ENCODE measurements around the gene TAF3. TPM values are rescaled to one million over a fixed set of nuclear protein-coding genes. Genes with fewer than 3 reads are reported as not detected.

TAF3 gene
- total RNA-seq, 1 donor from 2014 or later: 10.8 TPM

DNA sequence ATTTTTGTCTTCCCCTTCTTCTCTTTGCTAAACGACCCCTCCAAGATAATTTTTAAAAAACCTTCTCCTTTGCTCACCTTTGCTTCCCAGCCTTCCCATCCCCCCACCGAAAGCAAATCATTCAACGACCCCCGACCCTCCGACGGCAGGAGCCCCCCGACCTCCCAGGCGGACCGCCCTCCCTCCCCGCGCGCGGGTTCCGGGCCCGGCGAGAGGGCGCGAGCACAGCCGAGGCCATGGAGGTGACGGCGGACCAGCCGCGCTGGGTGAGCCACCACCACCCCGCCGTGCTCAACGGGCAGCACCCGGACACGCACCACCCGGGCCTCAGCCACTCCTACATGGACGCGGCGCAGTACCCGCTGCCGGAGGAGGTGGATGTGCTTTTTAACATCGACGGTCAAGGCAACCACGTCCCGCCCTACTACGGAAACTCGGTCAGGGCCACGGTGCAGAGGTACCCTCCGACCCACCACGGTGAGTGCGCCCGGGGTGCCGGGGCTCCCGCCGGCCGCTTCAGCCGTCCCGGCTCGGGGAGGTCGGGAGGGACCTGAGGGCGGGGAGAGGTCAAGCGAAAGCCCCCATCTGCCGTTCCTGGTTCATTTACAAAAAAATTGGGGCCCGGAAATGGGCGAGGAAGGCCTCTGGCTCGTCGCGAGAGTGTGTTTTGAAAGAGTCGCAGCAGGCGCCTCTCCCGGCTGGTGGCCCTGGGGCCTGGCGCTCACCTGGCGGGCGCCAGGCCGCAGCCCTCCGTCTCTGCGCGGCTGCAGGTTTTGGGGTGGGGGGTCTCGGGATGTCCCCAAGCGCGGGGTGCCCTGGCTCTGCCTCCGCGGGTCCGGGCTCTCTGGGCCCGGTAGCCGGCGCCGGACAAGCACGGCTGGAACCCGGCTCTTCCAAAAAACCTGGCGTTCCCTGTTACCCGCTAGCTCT is 237.4 kb downstream of the TAF3 start:
- ATAC-seq (peak; percentile 32), DNase-seq (no peak)
- H3K4me1 ChIP-seq: peaks cover 72% of the 10 kb centered on the region

DNA sequence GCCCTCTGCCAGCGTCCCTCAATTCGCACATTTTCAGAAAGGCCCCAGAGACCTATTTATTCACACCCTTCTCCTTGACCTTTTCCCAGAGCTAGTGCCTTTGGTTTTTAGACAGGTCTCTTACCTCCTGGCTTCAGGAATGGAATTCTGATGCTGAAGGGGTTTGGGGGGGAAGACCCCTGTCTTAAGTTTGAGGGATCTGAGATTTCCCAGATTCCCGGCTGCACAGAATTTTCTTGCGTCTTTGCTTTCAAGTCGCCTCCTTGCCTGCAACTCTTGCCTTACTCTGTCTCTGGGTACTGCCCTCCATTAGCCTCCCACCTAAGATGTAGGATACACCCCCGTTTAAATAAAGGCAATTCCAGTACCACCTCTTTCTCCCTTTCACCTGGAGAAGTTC is 238.1 kb downstream of the TAF3 start:
- Histone ChIP-seq H3K4me1 (peaks cover 70% of the 10 kb centered on the region), H3K36me3 (no peaks in the 10 kb centered on the region), H3K4me3 (peak overlapping the region; percentile 60), H3K27me3 (ENCODE audit: low read depth) (peaks cover 79% of the 10 kb centered on the region), H3K9me3 (no peaks in the 10 kb centered on the region), H3K27ac (peak overlapping the region; percentile 78)
- no peak for TF ChIP-seq CTCF (IDR thresholded peaks at IDR 0.05)
- no peak for DNase-seq
- no peak for ATAC-seq
- intact Hi-C loops (cut with DNase I): no loop called here

More for the DNA sequence above, 237.4 kb downstream of the TAF3 start:
- Histone ChIP-seq H3K36me3 (no peaks in the 10 kb centered on the region), H3K27ac (peak overlapping the region; percentile 78), H3K27me3 (ENCODE audit: low read depth) (peaks cover 86% of the 10 kb centered on the region), H3K9me3 (no peaks in the 10 kb centered on the region), H3K4me3 (peak overlapping the region; percentile 60)
- TF ChIP-seq CTCF (IDR thresholded peaks at IDR 0.05): no peak
- intact Hi-C loops (cut with DNase I): no loop called here

DNA sequence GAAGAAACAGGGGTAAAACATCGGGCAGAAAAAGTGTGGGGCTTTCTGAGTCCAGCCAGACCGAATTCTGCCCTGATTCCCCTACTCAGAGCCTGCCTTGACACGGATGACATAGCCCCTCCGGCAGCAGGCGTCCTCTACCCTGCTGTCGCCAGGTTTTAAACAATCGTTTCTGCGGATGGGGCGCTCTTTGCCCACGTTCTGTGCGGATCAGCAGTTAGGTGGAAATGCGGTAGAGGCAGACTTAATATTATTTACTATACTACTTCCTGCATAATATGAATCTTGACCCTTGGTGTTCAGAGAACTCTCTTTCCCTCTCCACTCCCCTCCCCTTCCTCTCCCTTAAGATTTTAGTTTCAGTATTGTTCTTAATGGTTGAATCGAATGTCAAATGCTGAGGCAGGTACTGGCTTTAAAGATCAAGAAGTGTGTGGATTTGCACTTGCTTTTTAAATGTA is 238.6 kb downstream of the TAF3 start:
- no peak for TF ChIP-seq CTCF (IDR thresholded peaks at IDR 0.05)
- Histone ChIP-seq H3K27me3 (ENCODE audit: low read depth) (peaks cover 77% of the 10 kb centered on the region), H3K27ac (peak overlapping the region; percentile 78), H3K36me3 (no peaks in the 10 kb centered on the region), H3K9me3 (no peaks in the 10 kb centered on the region), H3K4me1 (peaks cover 67% of the 10 kb centered on the region), H3K4me3 (peak overlapping the region; percentile 60)
- ATAC-seq: no peak
- no peak for DNase-seq
- intact Hi-C loops (cut with DNase I): no loop called here

DNA sequence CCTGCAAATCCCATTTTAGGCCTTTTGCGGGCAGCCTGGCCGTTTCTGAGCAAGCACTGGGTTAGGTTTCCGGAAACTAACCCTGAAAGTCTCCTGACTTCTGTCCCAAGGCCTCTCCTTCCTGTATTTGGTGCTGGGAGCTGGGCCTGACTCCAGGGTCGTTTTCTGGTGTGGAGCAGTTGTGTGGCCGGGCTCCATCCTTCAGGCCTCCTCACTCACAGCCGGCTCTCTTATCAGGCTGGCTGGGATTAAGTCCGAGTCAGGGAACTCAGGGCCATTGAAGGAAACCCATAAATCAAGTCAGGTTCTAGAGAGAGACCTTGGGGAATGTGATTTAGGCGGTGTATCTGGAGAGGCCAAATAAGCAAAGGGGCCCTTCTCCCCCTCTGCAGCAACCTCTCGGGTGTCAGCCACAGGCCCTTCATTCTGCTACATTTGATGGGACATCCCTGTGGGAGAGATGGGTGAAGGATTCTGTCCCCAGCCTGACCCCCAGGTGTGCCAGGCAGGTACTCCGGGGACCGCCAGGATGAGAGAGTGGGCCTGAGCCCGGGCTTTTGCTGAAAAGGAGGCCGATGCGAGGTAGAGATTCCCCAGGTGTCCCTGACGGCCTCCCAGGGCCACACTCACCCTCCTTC is 239.4 kb downstream of the TAF3 start:
- no peak for TF ChIP-seq CTCF (IDR thresholded peaks at IDR 0.05)
- Histone ChIP-seq H3K9me3 (no peaks in the 10 kb centered on the region), H3K27me3 (ENCODE audit: low read depth) (peaks cover 75% of the 10 kb centered on the region), H3K27ac (peak overlapping the region; percentile 78), H3K36me3 (no peaks in the 10 kb centered on the region), H3K4me1 (peaks cover 60% of the 10 kb centered on the region), H3K4me3 (peak overlapping the region; percentile 60)
- DNase-seq (no peak), ATAC-seq (no peak)
- intact Hi-C loops (cut with DNase I): no loop called here

- no peak for ATAC-seq
- Histone ChIP-seq H3K4me3 (peak overlapping the region; percentile 25), H3K9me3 (no peaks in the 10 kb centered on the region), H3K27me3 (ENCODE audit: low read depth) (peaks cover 75% of the 10 kb centered on the region), H3K4me1 (peaks cover 57% of the 10 kb centered on the region), H3K36me3 (no peaks in the 10 kb centered on the region), H3K27ac (peak overlapping the region; percentile 42)
- intact Hi-C loops (cut with DNase I): no loop called here
- no peak for DNase-seq
- no peak for TF ChIP-seq CTCF (IDR thresholded peaks at IDR 0.05)
These were observed 240.2 kb downstream of the TAF3 start for GRCh38 chr10:8058274-8059111.
